ENCODE data around the gene NME9.

Gene NME9

DNA sequence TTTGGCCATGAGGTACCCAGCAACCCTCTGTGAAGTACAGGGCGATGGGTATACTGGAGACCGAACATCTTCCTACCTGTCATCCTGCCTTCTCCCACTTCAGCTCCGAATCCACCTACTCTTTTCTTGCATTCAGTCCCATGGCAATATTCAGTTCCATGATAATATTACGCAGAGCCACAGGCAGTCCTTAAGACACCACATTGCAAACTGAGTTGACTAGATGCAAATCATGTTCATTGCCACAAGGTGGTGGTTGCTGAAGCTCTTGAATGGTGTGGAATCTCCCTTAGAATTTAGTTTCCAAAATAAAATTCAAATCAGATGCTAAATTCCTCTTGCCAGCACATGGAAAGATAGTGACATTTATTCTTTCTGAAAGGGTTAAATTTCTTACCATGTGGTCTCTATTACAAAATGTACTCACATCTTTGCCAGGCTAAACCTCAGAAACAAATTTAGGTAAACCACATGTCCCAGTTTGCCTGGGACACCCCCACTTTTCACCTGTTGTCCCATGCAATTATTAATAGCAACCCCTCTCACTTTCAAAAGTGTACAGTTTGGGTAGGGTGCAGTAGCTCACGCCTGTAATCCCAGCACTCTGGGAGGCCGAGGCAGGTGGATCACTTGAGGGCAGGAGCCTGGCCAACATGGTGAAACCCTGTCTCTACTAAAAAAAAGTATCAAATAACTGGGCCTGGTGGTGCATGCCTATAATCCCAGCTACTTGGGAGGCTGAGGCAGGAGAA is 1.7 kb upstream of the NME9 start:
- DNase-seq, result no peak

DNA sequence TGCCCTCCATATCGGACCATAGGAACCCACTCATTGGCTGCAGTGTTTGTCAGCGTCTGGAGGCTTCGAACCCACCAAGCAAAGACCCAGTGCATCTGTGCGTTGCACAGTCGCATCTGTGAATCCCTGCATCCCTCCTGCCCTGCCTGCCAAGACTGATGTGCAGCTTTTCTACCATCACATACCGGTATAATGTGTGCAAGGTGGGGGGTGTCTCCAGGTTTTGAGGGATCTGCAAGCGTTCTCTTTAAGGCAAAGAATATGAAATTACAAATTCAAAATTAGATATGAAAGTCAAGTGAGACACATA is 288 bp upstream of the NME9 start:
- DNase-seq, result no peak

DNA sequence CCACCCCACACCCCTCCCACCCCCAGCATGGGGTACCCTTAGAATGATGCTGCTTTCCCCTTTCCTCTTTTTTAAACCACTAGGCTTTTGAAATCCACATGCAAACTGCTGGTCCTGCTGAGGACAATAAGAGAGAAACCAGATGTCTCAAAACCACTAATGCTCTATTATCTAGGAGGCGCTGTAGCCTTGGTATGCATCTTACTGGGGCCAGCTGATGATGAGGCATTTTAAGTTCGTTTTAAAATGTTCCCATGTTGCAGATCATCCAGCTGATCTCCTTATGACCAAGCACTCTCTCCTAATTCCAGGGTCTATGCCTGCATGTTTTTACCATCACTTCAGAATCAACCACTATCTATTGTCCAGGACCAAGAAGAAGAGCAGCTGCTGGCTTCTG is 1.3 kb downstream of the NME9 start:
- DNase-seq, result no peak

DNA sequence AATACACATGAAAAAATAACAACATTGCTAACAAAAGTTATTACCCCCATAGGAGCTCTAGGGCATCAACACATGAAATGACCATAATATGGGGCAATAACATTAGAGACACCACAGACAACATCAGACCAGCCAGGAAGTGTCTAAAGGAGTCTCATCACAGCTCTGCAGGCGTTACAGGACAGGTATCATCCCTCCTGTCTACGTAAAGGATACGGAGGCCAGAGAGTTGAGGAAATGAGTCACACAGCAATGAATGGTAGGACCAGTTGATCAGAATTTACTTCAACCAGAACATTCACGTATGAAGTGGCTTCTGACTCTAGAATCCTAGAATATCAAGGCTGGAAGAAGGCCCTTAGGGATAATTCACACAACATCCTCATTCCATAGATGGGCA is 1.8 kb downstream of the NME9 start:
- DNase-seq, result no peak

DNA sequence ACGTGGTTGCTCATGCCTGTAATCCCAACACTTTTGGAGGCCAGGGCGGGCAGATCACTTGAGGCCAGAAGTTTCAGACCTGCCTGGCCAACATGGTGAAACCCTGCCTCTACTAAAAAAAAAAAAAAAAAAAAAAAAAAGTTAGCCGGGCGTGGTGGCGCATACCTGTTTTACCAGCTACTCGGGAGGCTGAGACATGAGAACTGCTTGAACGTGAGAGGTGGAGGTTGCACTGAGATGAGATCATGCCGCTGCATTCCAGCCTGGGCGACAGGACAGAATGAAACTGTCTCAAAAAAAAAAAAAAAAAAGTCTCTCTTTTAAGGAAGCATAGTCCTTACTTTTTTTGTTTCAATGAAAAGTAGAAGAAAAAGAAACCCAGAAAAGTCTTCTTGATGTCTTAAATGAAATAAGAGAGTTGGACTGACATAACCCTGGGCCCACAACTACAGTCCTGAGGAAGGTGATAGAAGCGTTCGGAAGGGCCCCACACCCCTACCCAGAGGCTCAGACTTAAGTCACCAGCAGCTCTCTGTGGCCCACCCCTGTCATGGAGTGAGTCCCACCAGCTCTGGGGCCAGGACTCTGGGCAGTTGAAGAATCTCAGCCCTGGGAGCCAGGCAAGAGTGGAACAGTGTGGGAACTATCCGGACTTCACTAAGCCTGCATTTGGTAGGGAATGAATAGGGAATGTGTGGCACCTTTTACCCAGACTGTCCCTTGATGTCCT is 2.6 kb downstream of the NME9 start:
- no peak for DNase-seq

DNA sequence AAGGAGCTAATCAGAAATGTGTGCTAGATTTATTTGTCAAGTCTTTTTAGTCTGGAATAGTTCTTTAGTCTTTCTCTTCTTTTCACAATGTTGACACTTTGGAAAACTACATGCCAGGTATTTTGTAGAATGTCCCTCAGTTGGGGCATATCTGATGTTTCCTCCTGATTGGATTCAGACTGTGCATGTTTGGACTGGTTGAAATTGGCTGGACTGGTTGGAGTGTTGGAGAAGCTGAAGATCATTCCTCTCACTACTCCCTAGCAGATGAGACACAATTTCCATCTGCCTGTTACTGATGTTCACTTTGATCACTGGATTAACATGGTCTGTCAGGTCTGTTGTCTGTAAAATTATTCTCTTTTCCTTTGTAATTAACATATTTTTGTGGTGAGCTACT is 3.7 kb downstream of the NME9 start:
- DNase-seq, result no peak

DNA sequence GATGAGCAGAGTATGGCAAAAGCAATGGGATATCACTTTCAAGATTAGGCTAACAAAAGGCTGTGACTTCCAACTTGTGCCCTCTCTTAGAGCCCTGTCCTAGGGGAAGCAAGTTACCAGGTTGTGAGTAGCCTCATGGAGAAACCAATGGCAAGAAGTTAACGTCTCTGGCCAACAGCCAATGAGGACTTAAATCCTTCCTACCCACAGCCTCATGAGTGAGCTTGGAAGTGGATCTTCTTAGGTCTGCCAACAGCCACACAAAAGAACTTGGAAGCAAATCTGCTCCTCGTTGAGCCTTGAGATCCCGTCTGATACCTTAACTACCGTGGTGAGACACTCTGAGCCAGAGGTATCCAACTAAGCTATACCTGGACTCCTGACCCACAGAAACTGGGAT is 5.7 kb downstream of the NME9 start:
- no peak for DNase-seq

DNA sequence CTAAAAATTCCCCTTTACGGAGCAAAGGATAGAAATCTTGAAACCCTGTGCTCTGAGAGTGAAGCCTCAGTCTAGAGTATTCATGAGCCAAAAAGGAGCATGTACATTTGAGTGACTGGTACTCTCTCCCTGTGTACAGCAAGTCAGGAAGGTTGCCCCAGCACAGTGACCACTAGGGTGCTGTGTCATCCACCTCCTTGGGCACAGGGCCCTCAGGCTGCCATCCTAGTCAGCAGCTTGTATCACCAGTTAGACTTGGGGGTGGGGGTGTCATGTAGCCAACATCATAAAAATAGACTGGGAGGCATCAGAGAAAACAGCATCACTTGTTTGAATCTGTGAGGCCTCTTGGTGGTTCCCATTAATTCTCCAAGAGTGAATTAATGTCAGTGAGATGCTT is 12.0 kb downstream of the NME9 start:
- DNase-seq, result no peak

DNA sequence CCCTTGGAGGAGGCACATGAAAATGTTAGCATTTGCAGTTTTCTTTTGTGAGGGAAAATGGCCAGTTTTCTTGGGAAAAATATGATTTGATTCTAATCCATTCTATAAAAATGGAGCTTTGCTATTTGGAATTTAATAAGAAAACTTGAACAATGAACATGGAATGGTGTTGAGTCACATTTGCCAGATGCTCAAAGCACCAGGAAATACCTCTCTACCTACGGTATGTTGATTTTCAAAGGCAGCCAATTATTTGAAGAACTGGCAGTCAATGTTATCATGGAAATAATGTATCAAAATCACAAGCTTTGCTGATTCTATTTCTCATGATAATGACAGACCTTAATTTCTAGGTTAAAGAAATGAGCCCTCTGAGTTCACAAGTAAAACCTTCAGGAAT is 14.9 kb downstream of the NME9 start:
- DNase-seq, result no peak

DNA sequence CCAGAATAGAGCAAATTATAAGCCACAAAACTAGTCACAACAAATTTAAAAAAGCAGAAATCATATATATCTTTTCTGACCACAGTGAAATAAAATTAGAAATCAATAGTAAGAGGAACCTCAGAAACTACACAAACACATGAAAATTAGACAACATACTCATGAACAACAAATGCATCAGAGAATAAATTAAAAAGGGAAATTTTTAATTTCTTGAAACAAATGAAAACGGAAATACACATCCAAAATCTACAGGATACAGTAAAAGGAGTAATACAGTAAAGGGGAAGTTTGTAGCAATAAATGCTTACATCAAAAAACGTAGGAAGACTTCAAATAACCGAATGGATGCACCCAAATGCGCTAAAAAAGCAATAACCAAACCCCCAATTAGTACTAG is 19.2 kb downstream of the NME9 start:
- no peak for DNase-seq

DNA sequence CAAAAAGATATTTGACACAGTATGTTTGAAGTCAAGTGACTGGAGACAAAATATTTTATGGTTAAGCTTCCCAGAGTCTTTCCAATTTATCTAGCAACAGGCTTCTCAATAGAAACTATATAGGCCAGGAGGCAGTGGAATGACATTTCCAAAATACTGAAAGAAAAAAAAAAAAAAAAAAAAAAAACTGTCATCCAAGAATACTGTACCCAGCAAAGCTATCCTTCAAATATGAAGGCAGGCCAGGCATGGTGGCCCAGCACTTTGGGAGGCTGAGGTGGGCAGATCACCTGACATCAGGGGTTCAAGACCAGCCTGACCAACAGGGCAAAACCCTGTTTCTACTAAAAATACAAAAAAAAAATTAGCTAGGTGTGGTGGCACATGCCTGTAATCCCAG is 20.9 kb downstream of the NME9 start:
- no peak for DNase-seq

DNA sequence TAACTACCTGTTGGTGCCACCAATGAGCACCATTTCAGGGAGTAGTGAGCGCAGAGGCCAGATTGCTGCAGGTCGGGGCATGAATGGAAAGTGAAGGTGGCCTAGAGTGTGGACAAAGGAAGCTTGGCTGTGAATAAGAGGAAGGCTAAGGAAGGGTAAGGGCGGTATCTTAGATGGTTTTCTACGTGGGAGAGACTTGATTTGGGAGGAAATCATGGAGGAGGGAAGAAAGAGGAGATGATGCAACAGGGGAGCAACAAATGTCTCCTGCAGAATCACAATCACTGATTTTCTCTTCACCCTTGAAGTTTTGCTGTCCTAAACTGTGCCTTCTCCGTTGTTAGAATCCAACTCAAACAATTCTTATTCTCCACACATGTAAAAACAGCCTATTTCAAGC is 21.8 kb downstream of the NME9 start:
- no peak for DNase-seq

DNA sequence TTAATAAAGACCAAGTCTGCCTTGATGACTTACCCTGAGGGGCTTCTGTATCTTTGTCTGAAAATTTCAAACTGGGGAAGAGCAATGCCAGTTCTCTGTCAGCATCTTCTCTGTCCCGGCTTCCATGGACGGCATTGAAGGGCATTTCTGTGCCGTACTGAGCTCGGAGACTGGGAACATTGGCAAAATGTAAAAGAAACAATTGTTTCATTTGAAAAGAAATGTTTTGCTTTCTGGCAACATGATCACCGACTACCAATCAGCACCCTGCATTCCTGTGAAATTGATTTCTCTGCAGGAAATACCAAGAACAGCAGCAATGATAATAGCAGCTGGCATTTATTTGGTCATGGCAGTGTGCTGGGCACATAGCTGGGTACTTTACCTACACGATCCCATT is 26.2 kb downstream of the NME9 start:
- DNase-seq, result no peak

DNA sequence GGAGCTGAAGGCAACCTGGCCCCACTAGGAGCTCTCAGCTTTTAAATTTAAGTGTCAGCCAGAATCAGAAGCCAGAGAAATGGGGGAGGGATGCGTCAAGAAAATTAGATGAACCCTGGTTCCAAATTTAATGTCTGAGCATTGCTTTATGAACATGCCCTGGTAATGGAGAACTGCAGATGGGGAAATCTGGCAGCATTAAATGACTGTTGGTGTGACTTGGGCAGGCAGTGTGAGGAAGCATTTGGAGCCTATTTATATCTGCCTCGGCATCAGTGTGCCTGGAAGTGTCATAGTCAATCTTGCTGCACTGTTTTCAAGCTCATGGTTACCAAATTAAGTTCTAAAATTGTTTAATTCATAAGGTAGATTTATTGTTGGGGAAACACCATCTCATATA is 29.0 kb downstream of the NME9 start:
- DNase-seq, result no peak

DNA sequence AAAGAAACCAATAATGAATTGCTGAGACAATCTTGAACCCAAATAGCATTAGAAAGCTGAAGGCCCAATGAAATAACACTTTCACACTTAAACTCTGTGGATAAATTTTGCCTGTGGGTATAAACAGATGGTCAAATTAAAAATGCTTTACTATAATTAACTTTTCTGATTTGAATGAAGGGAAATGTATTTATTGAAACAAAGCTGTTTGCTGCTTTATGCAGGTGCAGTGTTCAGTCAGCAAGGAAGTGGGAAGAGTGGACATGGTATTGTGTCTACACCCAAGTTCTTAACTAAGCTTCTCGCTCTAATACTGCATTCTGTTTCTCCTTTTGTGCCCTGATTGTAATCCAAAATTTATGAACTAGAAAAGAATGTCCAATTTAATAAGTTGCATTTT is 31.8 kb downstream of the NME9 start:
- DNase-seq, result no peak

DNA sequence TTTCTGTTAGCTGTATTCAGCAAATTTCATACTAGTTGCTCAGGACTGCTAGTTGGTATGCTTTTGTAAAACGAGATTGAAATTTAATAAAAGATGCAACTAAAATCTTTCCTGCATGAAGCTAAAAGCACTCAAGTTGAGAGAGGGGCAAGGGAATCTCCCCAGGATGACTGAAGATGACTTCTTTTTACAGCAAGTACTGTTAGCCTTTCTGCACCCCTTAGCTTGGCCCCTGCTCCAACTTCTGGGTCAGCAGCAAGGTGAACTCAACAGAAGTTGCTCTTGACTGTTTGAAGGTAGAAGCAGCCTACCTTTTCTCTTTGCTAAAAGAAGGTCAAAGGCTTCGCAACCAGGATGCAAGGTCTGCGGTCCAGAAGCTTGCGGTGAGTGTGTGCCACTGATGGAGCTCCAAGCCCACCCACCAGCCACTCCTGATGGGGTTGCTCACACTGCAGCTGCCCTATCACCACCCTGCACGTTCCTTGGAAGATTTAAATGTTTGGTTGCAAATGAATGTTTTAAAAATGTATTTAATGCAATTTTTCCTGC is 32.5 kb downstream of the NME9 start:
- DNase-seq, result no peak

DNA sequence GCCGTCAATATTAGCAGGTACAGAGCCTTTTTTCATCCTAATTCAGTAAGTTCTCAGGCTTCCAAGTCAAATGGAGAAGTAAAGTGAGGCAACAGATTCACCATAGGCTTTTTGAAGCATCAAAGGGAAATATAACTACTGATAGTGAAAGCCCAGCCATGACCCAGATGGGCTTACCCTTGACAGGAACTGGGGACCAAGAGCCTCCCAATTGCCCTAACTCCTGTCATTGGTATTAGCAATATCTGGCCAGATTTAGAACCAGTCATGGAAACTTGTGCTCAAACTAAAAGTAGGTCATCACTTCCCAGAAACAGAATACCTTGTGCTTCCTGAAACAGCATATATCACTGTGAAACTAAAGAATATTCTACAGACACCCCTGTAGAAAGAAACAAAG is 33.0 kb downstream of the NME9 start:
- no peak for DNase-seq

DNA sequence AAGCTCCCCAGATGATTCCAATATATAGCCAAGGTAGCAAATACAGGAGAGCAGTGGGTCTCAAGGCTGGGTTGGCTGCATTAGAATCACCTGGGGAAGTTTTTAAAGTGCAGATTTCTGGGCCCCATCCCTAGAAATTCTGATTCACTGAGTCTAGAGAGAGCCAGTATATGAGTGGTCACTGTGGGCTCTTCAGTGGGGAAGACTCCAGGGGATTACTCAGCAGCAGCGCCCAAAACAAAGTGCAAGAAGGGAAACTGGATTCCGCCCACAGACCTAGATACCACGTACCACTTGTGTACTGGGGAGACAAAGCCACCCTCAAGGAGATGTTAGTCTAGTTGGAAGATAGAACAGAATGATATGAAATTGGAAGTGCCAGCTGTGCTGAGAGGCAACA is 40.0 kb downstream of the NME9 start:
- DNase-seq, result no peak

DNA sequence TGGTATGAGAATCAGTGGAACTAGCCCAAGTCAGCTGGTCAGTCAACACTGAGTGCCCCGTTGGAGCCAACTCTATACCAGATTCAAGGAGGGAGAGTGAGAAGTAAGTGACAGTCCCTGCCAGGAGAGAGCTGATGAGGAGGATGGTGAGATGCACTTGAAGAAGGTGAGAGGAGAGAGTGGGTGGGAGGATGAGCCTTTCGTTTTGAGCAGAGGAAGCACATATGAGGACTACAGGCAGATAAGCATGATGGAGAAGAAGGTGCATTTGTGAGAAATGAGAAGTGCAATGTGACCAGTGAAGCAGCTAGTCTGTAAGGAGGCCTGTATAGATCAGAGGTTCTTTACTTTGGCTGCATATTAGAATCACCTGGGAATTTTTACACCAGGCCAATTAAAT is 40.4 kb downstream of the NME9 start:
- no peak for DNase-seq

DNA sequence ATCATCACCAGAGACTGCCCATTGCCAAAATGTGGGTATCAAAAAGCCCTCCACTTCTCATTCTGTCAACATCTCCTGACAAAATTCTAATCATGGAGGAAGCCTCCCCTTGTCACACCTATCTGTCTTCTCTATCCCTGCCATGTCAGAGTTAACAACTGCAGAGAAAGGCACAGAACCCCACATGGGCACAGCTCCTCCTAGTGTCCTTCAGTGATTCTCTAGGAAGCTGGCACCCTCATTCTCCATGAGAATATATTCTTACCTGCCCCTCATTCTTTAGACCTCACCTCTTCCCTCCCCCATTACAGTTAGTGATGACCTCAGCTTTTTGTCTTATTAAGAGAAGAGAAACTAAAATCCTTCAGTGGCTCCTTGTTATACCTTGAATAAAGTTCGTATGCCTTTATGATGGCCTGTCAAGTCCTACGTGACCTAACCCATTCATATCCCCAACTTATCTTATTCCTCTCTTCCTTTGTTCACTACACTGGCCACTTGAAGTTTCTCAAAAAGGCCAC is 44.6 kb downstream of the NME9 start:
- no peak for DNase-seq

DNA sequence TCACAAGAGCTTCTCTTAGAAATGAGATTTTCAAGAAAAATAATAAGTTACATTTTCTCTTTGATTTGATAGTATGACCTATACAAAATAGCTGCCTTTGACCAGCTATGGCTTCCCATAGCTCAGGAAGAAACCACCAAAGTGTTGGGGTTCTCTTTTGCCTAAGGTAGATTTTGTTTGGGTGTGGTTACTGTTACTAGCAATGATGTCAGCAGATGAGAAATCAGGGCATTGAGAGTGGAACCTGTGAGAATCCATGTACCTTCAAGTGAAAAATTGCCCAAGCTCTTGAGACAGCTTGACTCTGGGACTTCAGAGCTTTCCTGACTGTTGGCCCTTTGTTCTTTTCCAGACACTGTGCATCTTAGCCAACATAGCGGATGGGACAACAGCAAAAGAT is 45.6 kb downstream of the NME9 start:
- no peak for DNase-seq

DNA sequence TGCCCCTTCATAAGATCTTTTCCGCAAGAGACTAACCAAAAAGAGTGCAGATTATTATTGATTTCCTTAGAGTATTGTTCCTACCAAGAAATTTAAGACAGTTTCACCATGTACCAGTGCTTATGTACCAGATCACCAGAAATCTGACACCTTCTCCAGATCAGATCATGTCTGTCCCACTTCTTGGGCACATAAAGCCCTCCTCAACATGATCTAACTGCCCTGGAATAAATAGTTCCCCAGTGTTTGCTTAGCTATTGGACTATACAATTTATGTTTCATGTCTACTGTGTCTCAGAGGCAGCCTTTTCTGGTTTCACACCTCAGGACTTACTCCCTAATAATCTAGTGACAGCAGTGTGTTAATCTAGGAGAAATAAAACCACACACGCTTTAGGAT is 46.8 kb downstream of the NME9 start:
- no peak for DNase-seq

DNA sequence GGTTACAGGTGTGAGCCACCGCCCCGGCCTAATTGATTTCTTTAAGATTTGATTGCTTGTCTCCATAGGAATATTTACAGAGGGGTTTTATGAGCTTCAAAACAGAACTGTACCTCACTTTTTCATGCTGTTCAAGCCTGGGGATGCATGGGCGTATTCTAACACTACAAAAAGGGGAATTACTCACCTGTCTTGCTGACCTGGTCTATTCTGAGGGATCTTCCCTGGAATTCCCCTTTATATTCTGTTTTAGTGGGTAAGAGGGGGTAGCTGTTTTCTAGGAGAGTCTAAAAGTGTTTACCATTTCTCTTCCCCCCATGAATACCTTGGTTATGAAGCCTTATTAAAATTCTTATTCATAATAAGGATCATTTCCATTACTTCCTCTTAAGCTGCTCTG is 48.1 kb downstream of the NME9 start:
- no peak for DNase-seq

DNA sequence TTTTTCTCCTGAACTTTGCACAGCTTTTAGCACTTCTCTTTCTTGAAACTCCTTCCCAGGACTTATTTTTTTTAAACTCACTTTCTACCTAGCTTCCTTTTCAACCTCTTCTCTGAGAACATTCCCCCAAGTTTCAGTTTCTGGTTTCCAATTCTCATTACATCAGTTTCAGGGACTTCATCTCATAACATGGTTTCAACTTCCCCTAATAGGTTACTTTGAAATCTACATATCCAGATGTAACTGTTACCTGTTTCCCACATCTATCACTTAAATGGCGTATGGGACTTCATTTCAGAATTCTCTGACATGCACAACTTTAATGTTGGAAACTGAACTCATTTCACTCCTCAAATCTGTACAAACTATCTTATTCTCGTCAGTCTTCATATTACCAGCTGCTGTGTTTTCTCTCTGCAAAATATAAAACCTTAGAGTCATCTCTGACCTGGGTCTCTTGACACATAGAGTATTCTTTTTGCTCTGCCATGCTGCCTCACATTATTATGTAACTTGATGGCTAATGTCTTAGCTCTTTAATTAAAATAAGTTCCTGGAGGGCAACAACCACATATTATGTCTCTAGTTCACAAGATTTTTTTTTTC is 58.4 kb downstream of the NME9 start:
- DNase-seq, result no peak
